Measurements from ENCODE around the gene SV2B.

The SV2B gene

GRCh38 chr15:91196768-91197167 lies 96.7 kb downstream of the SV2B start:
- DNase-seq = no peak

GRCh38 chr15:91199511-91199910 lies 99.5 kb downstream of the SV2B start:
- DNase-seq = no peak

DNA sequence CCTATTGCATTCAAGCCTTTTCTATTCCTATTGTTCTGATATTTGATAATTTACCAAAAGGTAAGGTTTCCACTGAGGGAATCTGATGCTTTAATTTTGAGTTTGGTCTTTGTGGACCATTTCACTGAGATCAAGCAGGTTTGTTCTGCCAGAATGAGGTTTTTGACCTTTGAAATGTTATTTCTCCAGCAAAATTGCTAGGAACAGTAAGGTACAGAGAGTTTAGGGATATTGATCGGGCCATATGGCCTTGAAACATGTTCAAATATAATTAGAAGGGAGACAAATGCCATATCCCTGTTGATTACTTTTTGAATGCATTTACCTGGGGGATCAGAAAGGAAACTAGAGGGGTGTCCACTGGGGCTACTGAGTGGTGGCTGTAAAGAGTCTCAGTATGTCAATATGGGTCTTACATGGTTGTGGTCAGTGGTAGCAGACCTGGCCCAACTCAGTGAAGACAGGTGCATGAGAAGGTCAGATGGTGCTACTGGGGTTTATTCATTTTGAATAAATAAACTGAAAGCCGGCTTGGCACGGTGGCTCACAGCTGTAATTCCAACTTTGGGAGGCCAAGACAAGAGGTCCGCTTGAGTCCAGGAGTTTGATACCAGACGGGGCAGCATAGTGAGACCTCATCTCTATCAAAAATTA lies 100.2 kb downstream of the SV2B start:
- no peak for DNase-seq

GRCh38 chr15:91202510-91203102 lies 102.5 kb downstream of the SV2B start:
- DNase-seq = no peak

GRCh38 chr15:91203619-91204203 lies 103.7 kb downstream of the SV2B start:
- DNase-seq = no peak

GRCh38 chr15:91208371-91208770 lies 108.3 kb downstream of the SV2B start:
- no peak for DNase-seq

DNA sequence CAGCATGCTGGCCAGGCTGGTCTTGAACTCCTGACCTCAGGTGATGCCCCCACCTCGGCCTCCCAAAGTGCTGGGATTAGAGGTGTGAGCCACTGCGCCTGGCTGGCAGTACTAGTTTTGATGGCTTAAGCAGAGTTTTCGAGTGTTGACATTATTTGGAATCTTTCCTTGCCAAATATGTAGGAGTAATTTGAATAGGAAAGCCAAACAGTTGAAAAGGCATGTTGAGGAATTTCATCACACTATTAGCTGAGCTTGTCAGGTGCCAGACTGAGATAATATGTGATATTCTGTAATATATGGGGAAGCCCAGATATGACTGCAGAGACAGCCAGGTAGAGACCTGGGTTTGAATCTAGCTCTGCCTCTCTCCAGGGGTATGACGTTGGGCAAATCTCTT lies 109.3 kb downstream of the SV2B start:
- DNase-seq = no peak

DNA sequence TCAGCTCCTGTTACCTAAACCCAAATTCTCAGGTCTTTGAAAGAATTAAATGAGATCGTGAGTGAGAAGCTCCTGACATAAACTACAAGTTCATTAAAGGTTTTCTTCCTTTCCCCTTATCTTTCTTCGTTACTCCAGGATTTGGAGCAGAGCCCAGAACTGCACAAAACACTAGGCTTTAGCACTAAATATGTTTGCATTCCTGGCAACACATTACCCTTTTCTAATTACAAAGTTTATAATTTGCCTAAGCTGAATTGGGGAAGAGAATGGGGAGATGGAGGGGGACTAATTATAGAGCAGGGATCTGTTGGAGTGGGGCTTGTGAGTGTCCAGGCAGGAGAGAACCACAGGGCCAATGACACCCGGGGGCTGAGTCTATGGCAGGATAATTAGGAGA lies 109.7 kb downstream of the SV2B start:
- no peak for DNase-seq

- DNase-seq = no peak
Observed at GRCh38 chr15:91214675-91215590, 114.9 kb downstream of the SV2B start.

GRCh38 chr15:91216000-91216399 lies 115.9 kb downstream of the SV2B start:
- DNase-seq = no peak

DNA sequence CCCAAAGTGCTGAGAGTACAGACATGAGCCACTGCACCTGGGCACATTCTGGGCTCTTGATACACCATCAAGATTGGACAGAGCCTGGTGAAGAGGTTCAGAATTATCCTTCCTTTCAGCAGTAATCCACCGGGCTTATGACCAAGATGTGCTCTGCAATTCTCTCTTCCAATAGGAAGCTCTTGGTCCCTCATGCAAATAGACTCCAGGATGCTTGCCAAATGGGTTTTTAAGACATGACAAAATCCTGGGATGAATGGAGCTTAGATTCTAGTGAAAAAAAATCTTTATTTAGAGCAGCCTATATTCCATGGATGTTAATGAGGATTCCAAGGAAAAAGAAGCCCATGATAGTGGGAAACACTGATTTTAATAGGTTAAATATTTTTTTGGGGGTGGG lies 119.1 kb downstream of the SV2B start:
- DNase-seq = no peak

- DNase-seq = no peak
Observed at GRCh38 chr15:91222052-91222451, 122.0 kb downstream of the SV2B start.

DNA sequence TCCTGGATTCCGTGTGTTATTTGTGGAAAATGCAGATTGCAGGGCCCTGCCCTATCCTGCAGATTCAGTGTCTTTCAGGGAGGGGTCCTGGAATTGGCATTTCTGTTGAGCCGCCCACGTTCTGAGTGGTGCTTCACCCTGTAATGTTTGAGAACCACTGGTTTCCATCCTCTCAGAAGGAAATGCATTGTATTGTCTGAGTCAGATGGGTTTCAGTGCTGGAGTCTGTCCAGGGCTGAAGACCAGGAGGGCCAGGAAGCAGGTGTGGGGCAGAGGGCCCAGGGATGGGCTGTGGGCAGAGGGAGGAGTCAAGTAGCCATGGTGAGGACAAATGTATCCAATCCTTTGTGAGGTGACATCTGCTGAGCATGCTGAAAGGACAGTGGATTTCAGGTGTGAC lies 123.8 kb downstream of the SV2B start:
- DNase-seq = no peak

- DNase-seq = no peak
Observed at GRCh38 chr15:91224755-91225380, 124.8 kb downstream of the SV2B start.

GRCh38 chr15:91225741-91226140 lies 125.7 kb downstream of the SV2B start:
- no peak for DNase-seq

- DNase-seq = no peak
Observed at GRCh38 chr15:91227117-91227516, 127.1 kb downstream of the SV2B start.

DNA sequence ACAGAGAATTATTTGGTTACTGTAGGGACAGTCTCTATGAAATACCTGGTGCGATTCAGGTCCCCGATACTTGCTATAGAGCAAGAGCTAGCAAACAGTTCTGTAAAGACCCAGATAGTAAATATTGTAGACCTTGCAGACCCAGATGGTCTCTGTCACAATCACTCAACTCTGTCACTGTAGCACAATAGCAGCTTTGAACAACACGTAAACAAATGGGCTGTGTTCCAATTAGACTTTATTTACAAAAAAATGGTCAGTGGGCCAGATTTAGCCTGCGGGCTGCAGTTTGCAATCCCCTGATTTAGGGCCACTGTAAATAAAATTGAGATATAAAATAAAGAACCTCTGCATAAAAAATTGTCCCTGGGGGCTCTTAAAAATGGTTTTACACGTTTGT lies 127.7 kb downstream of the SV2B start:
- DNase-seq = no peak

DNA sequence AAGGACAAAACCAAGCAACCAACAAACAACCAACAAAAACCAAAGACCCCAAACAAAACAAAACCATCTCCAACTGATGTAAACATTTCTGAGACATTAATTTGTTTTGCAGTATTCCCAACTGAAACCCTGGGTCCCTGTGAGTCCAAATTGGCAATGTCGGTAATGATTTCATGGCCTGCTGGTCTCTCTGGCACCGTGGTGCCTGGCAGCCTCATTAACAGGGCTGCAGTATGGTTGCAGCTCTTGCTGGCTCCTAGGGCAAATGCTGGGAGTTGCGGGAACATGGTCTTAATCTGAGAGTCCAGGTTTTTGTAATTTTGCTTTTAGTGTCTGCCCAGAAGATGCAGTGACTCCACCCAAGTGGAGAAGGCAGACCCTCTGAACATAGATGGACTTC lies 128.3 kb downstream of the SV2B start:
- DNase-seq = no peak

GRCh38 chr15:91228890-91229289 lies 128.8 kb downstream of the SV2B start:
- DNase-seq = no peak

GRCh38 chr15:91231703-91232102 lies 131.6 kb downstream of the SV2B start:
- no peak for DNase-seq

DNA sequence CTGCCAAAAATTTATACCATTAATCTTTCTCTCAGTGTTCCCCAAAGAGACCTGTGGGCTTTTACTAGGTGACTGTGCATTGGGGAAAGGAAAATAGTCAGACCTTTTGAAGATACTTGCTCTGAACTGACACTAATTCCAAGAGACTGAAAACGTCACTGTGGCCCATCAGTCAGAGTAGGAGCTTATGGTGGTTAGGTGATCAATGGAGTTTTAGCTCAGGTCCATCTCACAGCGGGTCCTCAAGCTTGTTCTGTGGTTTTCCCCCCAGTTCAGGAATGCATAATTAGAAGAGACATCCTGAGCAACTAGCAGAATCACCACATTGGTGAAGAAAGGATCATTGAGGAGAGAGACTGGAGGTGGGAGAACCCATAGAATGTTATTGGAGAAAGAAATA lies 134.7 kb downstream of the SV2B start:
- no peak for DNase-seq

DNA sequence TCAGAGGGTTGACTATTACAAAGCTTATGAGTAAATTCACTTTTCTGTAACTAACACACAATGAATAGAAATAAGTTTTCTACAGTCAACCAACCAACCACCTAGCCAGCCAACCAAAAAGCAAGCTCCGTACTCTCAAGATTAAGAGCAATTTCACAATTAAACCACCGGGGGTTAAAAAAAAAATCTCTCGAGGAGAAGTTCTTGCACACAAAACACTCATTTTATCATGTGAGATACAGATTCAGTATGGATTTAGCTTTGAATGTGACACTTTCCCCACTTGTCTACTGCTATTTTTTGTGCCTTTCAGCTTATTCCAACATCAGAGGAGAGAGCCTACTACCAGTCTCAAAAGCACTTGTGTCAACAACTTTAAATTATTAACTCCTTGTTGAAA lies 135.3 kb downstream of the SV2B start:
- DNase-seq = no peak

DNA sequence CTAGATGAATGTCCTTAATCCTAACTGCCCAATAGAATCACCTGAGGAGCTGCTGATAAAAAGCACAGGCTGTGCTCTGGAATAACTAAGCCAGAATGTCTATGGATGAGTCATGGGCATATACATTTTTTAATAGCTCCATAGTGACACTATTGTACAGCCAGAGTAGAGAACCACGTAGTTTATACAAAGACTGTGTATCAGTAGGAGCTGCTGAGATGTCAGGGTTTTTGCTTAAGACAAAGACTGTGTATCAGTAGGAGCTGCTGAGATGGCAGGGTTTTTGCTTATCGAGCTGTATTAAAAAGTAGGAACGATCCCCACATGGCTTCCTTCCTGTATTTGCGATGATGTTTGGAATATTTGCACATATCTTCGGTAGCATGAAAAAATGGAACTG lies 137.4 kb downstream of the SV2B start:
- no peak for DNase-seq

All from GF-D8 (cell line).